Duodenal mucosa (tissue), 2 donors: ENCODE measurements around the gene SETMAR.

Experiments used
- H3K27ac ChIP-seq: one replicate; pipeline ENCODE4 v1.7.0; 2013; ENCODE audit warnings: low read depth, low read length
- H3K27me3 ChIP-seq, 2 donors: one replicate each; pipeline ENCODE4 v1.7.0; 2013; ENCODE audit warnings: low read length in 2 of 2, control low read depth in 1 of 2; ENCODE audit not compliant: insufficient read depth in 2 of 2, control insufficient read depth in 1 of 2
- H3K36me3 ChIP-seq, 2 donors: one replicate each; pipeline ENCODE4 v1.7.0; 2013; ENCODE audit warnings: low read length in 2 of 2, control low read depth in 1 of 2; ENCODE audit not compliant: insufficient read depth in 2 of 2, control insufficient read depth in 1 of 2
- H3K4me1 ChIP-seq, 2 donors: one replicate each; pipeline ENCODE4 v1.7.0; 2013; ENCODE audit warnings: low read length in 2 of 2, control low read depth in 1 of 2; ENCODE audit not compliant: insufficient read depth in 2 of 2, control insufficient read depth in 1 of 2
- H3K4me3 ChIP-seq, 2 donors: one replicate each; pipeline ENCODE4 v1.7.0; 2013; ENCODE audit warnings: low read length in 2 of 2, low read depth in 1 of 2
- H3K9ac ChIP-seq, 2 donors: one replicate each; pipeline ENCODE4 v1.7.0; 2013; ENCODE audit warnings: low read length in 2 of 2, low read depth in 1 of 2
- H3K9me3 ChIP-seq, 2 donors: one replicate each; pipeline ENCODE4 v1.7.0; 2013; ENCODE audit warnings: low read length in 2 of 2, control low read depth in 1 of 2; ENCODE audit not compliant: control insufficient read depth in 1 of 2

SETMAR gene

DNA sequence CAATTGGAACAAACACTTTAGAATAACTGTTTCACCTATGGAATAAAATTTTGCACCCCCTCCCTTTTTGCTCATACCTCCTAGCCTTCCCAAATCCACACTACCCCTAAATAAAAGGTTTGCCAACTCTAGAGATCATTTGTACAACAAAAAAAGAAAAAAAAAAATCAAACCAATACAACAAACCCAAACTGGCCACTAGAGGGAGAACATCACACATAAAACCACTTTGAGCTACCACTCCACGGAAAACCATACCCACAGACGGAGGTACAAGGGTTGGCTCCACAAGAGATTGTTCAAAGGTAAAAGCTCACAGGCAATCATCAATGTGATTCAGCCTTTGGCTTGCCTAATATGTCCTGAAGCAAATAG, 47.6 kb downstream of the SETMAR start:
- H3K9me3 ChIP-seq, result no peaks in the 10 kb centered on the region
- H3K27me3 ChIP-seq, result no peaks in the 10 kb centered on the region
- peak overlapping the region in 1 of 2 donors; percentile 7 for H3K4me3 ChIP-seq
- H3K9ac ChIP-seq, result peak overlapping the region in 1 of 2 donors; percentile 29
- H3K4me1 ChIP-seq, result peaks cover 4 to 8% of the 10 kb centered on the region in 2 donors
- no peaks in the 10 kb centered on the region for H3K36me3 ChIP-seq
- no peak overlapping the region for H3K27ac ChIP-seq

GRCh38 chr3:4351164-4351855, 48.1 kb downstream of the SETMAR start:
- H3K9me3 ChIP-seq, result no peaks in the 10 kb centered on the region
- H3K4me3 ChIP-seq, result peak overlapping the region; percentile 7 to 45
- no peak overlapping the region for H3K27ac ChIP-seq
- peaks cover 9 to 13% of the 10 kb centered on the region in 2 donors for H3K4me1 ChIP-seq
- H3K9ac ChIP-seq, result peak overlapping the region in 1 of 2 donors; percentile 29
- H3K36me3 ChIP-seq, result no peaks in the 10 kb centered on the region
- no peaks in the 10 kb centered on the region for H3K27me3 ChIP-seq

- H3K4me3 ChIP-seq, result peak overlapping the region in 1 of 2 donors; percentile 7
- no peak overlapping the region for H3K27ac ChIP-seq
- no peak overlapping the region for H3K9ac ChIP-seq
- no peaks in the 10 kb centered on the region for H3K9me3 ChIP-seq
- H3K27me3 ChIP-seq, result no peaks in the 10 kb centered on the region
- peaks cover 13 to 19% of the 10 kb centered on the region in 2 donors for H3K4me1 ChIP-seq
- no peaks in the 10 kb centered on the region for H3K36me3 ChIP-seq
Measured at GRCh38 chr3:4351872-4352271, 48.7 kb downstream of the SETMAR start.

GRCh38 chr3:4355401-4356219, 52.4 kb downstream of the SETMAR start:
- H3K27ac ChIP-seq, result no peak overlapping the region
- H3K36me3 ChIP-seq, result no peaks in the 10 kb centered on the region
- no peaks in the 10 kb centered on the region for H3K27me3 ChIP-seq
- no peaks in the 10 kb centered on the region for H3K9me3 ChIP-seq
- H3K4me3 ChIP-seq, result peak overlapping the region; percentile 32 to 44
- H3K4me1 ChIP-seq, result peaks cover 13 to 19% of the 10 kb centered on the region in 2 donors
- H3K9ac ChIP-seq, result no peak overlapping the region

DNA sequence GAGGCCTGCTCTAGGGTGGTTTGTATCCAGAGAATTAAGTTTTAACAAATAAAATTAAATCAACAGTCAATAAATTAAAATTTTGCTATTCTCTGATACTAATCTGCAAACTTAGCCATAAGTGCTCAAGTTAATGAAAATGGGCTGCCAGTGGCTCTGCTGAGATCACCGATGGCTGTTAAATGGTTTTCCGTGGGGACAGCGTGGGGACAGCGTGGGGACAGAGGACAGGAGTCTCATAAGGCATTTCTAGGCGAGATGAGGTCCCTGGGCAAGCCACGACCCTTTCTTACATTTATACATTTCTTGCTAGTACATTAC, 53.0 kb downstream of the SETMAR start:
- Histone ChIP-seq H3K9me3 (no peaks in the 10 kb centered on the region), H3K27me3 (no peaks in the 10 kb centered on the region), H3K4me3 (no peak overlapping the region), H3K4me1 (peaks cover 13 to 19% of the 10 kb centered on the region in 2 donors), H3K9ac (no peak overlapping the region), H3K36me3 (peaks cover 0 to under 1% of the 10 kb centered on the region in 2 donors), H3K27ac (no peak overlapping the region)

- peaks cover 3% of the 10 kb centered on the region in 2 donors for H3K36me3 ChIP-seq
- H3K4me3 ChIP-seq, result no peak overlapping the region
- H3K4me1 ChIP-seq, result peaks cover 13 to 19% of the 10 kb centered on the region in 2 donors
- H3K9me3 ChIP-seq, result no peaks in the 10 kb centered on the region
- H3K27me3 ChIP-seq, result no peaks in the 10 kb centered on the region
- H3K9ac ChIP-seq, result no peak overlapping the region
- no peak overlapping the region for H3K27ac ChIP-seq
Measured at GRCh38 chr3:4356546-4357410, 53.6 kb downstream of the SETMAR start.

DNA sequence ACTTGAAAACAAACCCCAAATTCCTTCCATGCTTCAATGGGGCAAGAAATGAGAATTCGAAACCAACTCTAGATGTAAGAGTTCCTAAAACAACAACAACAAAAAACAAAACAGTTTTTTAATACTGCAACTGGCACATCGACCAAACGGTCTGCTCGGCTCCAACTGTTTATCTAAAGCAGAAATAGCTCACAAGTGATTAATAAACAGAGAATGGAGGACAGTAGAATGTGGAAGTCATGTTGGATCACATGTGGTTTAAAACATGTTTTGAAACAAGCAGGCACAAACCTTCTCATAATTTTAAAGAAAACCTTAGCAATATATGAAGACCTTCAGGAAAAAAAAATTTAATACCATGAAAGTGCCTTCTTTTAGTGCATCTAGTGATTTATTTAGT, 55.1 kb downstream of the SETMAR start:
- Histone ChIP-seq H3K27ac (no peak overlapping the region), H3K4me3 (no peak overlapping the region), H3K36me3 (peaks cover 3 to 5% of the 10 kb centered on the region in 2 donors), H3K27me3 (no peaks in the 10 kb centered on the region), H3K4me1 (peaks cover 13 to 19% of the 10 kb centered on the region in 2 donors), H3K9me3 (no peaks in the 10 kb centered on the region), H3K9ac (no peak overlapping the region)

DNA sequence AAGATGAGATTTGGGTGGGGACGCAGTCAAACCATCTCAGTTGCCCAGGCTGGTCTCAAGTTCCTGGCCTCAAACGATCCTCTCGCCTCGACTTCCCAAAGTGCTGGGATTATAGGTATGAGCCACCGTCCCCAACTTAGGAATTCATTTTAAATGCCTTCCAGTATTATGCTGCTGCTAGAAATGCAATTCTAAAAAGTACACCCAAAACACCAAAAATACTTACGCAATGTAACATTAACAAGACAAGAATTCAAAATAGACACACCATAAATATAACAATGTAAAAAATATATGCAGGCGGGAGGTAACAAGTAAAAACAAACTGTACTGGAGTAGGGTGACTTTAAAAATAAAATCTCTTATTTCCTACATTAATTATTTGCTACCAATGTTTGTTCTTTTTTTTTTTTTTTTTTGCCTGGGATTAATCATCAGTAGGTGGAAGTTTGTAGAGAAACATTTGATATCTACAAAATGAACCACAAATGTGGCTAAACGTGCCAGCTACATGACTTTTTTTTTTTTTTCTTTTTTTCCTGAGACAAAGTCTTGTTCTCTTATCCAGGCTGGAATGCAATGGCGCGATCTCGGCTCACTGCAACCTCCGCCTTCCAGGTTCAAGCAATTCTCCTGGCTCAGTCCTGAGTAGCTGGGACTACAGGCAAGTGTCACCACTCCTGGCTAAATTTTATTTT, 56.8 kb downstream of the SETMAR start:
- H3K4me1 ChIP-seq, result peaks cover 13 to 19% of the 10 kb centered on the region in 2 donors
- H3K9ac ChIP-seq, result no peak overlapping the region
- no peak overlapping the region for H3K4me3 ChIP-seq
- no peaks in the 10 kb centered on the region for H3K9me3 ChIP-seq
- H3K36me3 ChIP-seq, result peaks cover 3 to 5% of the 10 kb centered on the region in 2 donors
- no peak overlapping the region for H3K27ac ChIP-seq
- H3K27me3 ChIP-seq, result no peaks in the 10 kb centered on the region

DNA sequence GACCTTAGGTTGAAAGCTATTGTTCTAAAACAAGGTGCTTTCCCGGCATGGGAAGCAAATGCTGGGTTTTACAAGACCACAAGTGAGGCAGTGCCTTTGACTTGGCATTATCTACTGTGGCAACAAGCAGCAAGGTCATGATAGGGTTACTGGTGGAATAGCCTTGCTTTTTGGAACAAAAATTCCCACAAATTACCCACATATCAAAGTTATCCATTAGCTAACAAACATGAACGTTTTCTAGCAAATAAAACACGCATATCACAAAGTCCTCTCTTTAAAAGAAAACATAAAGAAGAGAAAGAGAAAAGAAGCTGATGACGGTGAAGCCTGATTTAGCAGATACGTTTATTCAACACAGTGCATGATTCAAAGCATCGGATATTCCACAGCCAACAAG, 57.6 kb downstream of the SETMAR start:
- Histone ChIP-seq H3K27me3 (no peaks in the 10 kb centered on the region), H3K9ac (no peak overlapping the region), H3K4me3 (no peak overlapping the region), H3K4me1 (peaks cover 9 to 10% of the 10 kb centered on the region in 2 donors), H3K36me3 (peaks cover 3 to 5% of the 10 kb centered on the region in 2 donors), H3K27ac (no peak overlapping the region), H3K9me3 (no peaks in the 10 kb centered on the region)
